Measurements from ENCODE around the gene PKD2. TPM values are rescaled to one million over a fixed set of nuclear protein-coding genes. Genes with fewer than 3 reads are reported as not detected.

The PKD2 gene
- total and polyA plus RNA-seq, 2 of the 4 experiments (the other 2 are of a cell fraction): 43.8 to 51.3 TPM

- no CpG with 5 or more reads among the region's 3 CpGs for WGBS, 2 experiments (ENCODE audit: extremely low coverage in 2 of 2, insufficient read length in 1 of 2)
- in situ Hi-C loops (cut with MboI; ENCODE audit: low sequenced_read_pairs): no loop called here
Observed at GRCh38 chr4:88054901-88055300, 47.5 kb downstream of the PKD2 start.

More at GRCh38 chr4:88054901-88055300, 47.5 kb downstream of the PKD2 start:
- ChIA-PET CTCF (interaction anchor here (0.8 to 2.2 kb wide), 8 partner anchors 10 to 468 kb away, joined by 3 to 24 read pairs (median 4); no protein-coding TSS in a partner anchor), POLR2A (ENCODE audit: unreplicated experiment) (no interaction called here)
- TF ChIP-seq MAFK (IDR thresholded peaks at IDR 0.05; ENCODE audit: low read depth, low read length) (no peak), RCOR1 (IDR thresholded peaks at IDR 0.05; ENCODE audit: insufficient replicate concordance, low read length) (no peak), RFX5 (IDR thresholded peaks at IDR 0.05; ENCODE audit: low read depth, low read length) (no peak), CHD1 (IDR thresholded peaks at IDR 0.05; ENCODE audit: low read depth, low read length) (no peak), USF2 (IDR thresholded peaks at IDR 0.05; ENCODE audit: low read depth, low read length) (no peak), RAD21 (IDR thresholded peaks at IDR 0.05; ENCODE audit: low read length) (peak; percentile 81), CTCF (conservative IDR thresholded peaks at IDR 0.05; ENCODE audit: low read depth, low read length) (peak; percentile 64), SMC3 (IDR thresholded peaks at IDR 0.05; ENCODE audit: low read depth, low read length) (peak; percentile 90), FOS (IDR thresholded peaks at IDR 0.05; ENCODE audit: low read depth, low read length) (no peak), CEBPB (IDR thresholded peaks at IDR 0.05; ENCODE audit: low read depth, low read length) (no peak), ELK1 (IDR thresholded peaks at IDR 0.05; ENCODE audit: borderline replicate concordance, low read depth, low read length) (no peak), POLR2A (IDR thresholded peaks at IDR 0.05; ENCODE audit: low read depth, low read length) (no peak), MXI1 (IDR thresholded peaks at IDR 0.05; ENCODE audit: borderline replicate concordance, low read depth, low read length) (no peak), BHLHE40 (IDR thresholded peaks at IDR 0.05; ENCODE audit: low read depth, low read length) (no peak), NFE2L2 (IDR thresholded peaks at IDR 0.05; ENCODE audit: low read depth, low read length) (no peak), MAZ (IDR thresholded peaks at IDR 0.05; ENCODE audit: borderline replicate concordance, low read depth, low read length) (no peak)
- no peak overlapping the region for H4K91ac ChIP-seq (ENCODE audit: insufficient read depth, low read depth, low read length)
- H4K5ac ChIP-seq (ENCODE audit: low read depth, low read length): no peak overlapping the region
- no peaks in the 10 kb centered on the region for H3K9me1 ChIP-seq (ENCODE audit: insufficient read depth, low read length)
- no peak overlapping the region for H3K18ac ChIP-seq (ENCODE audit: low read depth, low read length)
- no peaks in the 10 kb centered on the region for H3K4me1 ChIP-seq (ENCODE audit: control insufficient read depth, insufficient read depth, low read length)
- H3K9me3 ChIP-seq (ENCODE audit: control insufficient read depth, insufficient read depth, low read length): no peaks in the 10 kb centered on the region
- intact Hi-C loops (cut with micrococcal nuclease): loop anchor here (1.0 to 10.0 kb wide), 3 partner anchors 157 to 462 kb away; partner anchors contain the start of gene PPM1K
- H2AFZ ChIP-seq (replicated peaks; ENCODE audit: low read length, poor library complexity): no peak overlapping the region
- H2BK120ac ChIP-seq (ENCODE audit: low read depth, low read length): no peak overlapping the region
- no peak overlapping the region for H3K4me2 ChIP-seq (ENCODE audit: low read depth, low read length)
- no peak overlapping the region for H2BK20ac ChIP-seq (ENCODE audit: low read depth, low read length)
- peaks cover 16% of the 10 kb centered on the region for H3K36me3 ChIP-seq (ENCODE audit: control insufficient read depth, insufficient read depth, low read length)
- H3K27me3 ChIP-seq (ENCODE audit: control insufficient read depth, insufficient read depth, low read length): no peaks in the 10 kb centered on the region
- H3K9ac ChIP-seq (ENCODE audit: low read depth, low read length): no peak overlapping the region
- peak; percentile 72 for DNase-seq
- H4K20me1 ChIP-seq (ENCODE audit: insufficient read depth, low read length): no peaks in the 10 kb centered on the region
- no peak overlapping the region for H3K14ac ChIP-seq (replicated peaks; ENCODE audit: low read depth, low read length)
- BruUV-seq (replicated peaks): no TSS peak
- ATAC-seq (ENCODE audit: low read depth): peak; percentile 99
- no peak overlapping the region for H3K27ac ChIP-seq (ENCODE audit: insufficient read depth, low read length)
- no peaks in the 10 kb centered on the region for H3K79me1 ChIP-seq (ENCODE audit: low read depth in 1 of 2, low read length in 2 of 2)
- dilution Hi-C loops (cut with HindIII; ENCODE audit: low sequenced_read_pairs, unreplicated experiment): no loop called here
- H2AK5ac ChIP-seq (ENCODE audit: low read depth, low read length): no peak overlapping the region
- H2AK9ac ChIP-seq (replicated peaks; ENCODE audit: low read depth, low read length, poor library complexity): no peak overlapping the region
- H4K8ac ChIP-seq (ENCODE audit: low read depth in 2 of 2, low read length in 2 of 2): no peak overlapping the region
- H3K56ac ChIP-seq (ENCODE audit: extremely low read depth, insufficient read depth, low read length): no peak overlapping the region
- no peak overlapping the region for H3K23ac ChIP-seq (ENCODE audit: low read depth, low read length)
- H2BK5ac ChIP-seq (ENCODE audit: low read depth, low read length, poor library complexity, severe bottlenecking): no peak overlapping the region
- no peak overlapping the region for H2BK15ac ChIP-seq (ENCODE audit: low read depth, low read length)
- H3K4me3 ChIP-seq (ENCODE audit: insufficient read depth, low read depth, low read length): no peak overlapping the region
- H3K4ac ChIP-seq (ENCODE audit: low read depth, low read length): no peak overlapping the region

Data from IMR-90 (cell line).